Endothelial cell of umbilical vein (primary cell): ENCODE results near the gene ZFP57. TPM values are rescaled to one million over a fixed set of nuclear protein-coding genes. Genes with fewer than 3 reads are reported as not detected.

Experiments
- BruUV-seq: library from RNA; stranded (reverse); fragments of 400-500 nt; replicated peaks from 2 replicates; lab custom pipeline; 2021; lab: Mats Ljungman, UMichigan
- CTCF ChIA-PET: fragments of 300-600, 350-600 bp; sonication (Branson Sonifier 250); formaldehyde crosslinking; loops from one replicate; lab custom pipeline; 2021; ENCODE audit warnings: antibody characterized with exemption, inconsistent platforms; lab: Charles Lee
- POLR2A ChIA-PET: fragments of 300-600, 350-600 bp; sonication (Branson Sonifier 250); formaldehyde crosslinking; loops from one replicate; lab custom pipeline; 2021; ENCODE audit warnings: antibody characterized with exemption, inconsistent platforms; lab: Charles Lee
- DNase-seq: peaks from one replicate; pipeline ENCODE4 v3.0.0-alpha.2; 2011; ENCODE audit warnings: low read depth, low spot score
- FAIRE-seq: peaks from 2 replicates; lab custom pipeline; 2011; peaks lifted over from hg19 to GRCh38; lab: Jason Lieb, UNC
- H2AFZ ChIP-seq: 2 replicates; pipeline ENCODE4 v1.6.0; 2012; ENCODE audit warnings: low read depth, low read length, control low read depth, inconsistent platforms
- H3K27ac ChIP-seq: 2 replicates; pipeline ENCODE4 v1.5.1; 2011; ENCODE audit warnings: low read depth, mild to moderate bottlenecking, control low read depth, low read length, moderate library complexity; ENCODE audit not compliant: insufficient read depth
- H3K27me3 ChIP-seq, 2 experiments: 2 replicates each; pipeline versions ENCODE4 v1.6.0 to v1.6.1; 2011; ENCODE audit warnings: low read length in 2 of 2, mixed read lengths in 1 of 2; ENCODE audit not compliant: control insufficient read depth in 2 of 2, insufficient read depth in 2 of 2
- H3K36me3 ChIP-seq, 2 experiments: 2 replicates in 1 of 2; 3 replicates in 1 of 2; pipeline ENCODE4 v1.5.1; 2011; ENCODE audit warnings: low read length in 2 of 2, mild to moderate bottlenecking in 1 of 2, moderate library complexity in 1 of 2; ENCODE audit not compliant: control insufficient read depth in 2 of 2, insufficient read depth in 2 of 2; ENCODE audit errors: extremely low read depth in 1 of 2
- H3K4me1 ChIP-seq: 3 replicates; pipeline ENCODE4 v1.5.1; 2011; ENCODE audit warnings: mild to moderate bottlenecking, low read length; ENCODE audit not compliant: control insufficient read depth, insufficient read depth; ENCODE audit errors: extremely low read depth
- H3K4me2 ChIP-seq: 2 replicates; pipeline ENCODE4 v1.6.1; 2011; ENCODE audit warnings: low read length, control low read depth, mixed read lengths; ENCODE audit not compliant: insufficient read depth
- H3K4me3 ChIP-seq, 3 experiments: fragments of 200-600 bp in 1 of 3; sonication (generic), shearing (Covaris generic) in 1 of 3; replicated peaks in 1 of 3; 2 replicates each; pipeline ENCODE4 v1.5.1; 2011 to 2016; ENCODE audit warnings: control low read depth in 3 of 3, low read length in 3 of 3, mild to moderate bottlenecking in 2 of 3, inconsistent platforms in 1 of 3, low read depth in 1 of 3, moderate library complexity in 1 of 3; ENCODE audit not compliant: insufficient read depth in 1 of 3
- H3K79me2 ChIP-seq: 2 replicates; pipeline ENCODE4 v1.6.0; 2012; ENCODE audit warnings: low read length, inconsistent platforms; ENCODE audit not compliant: control insufficient read depth, insufficient read depth
- H3K9ac ChIP-seq: replicated peaks from 2 replicates; pipeline ENCODE3; 2011; ENCODE audit warnings: low read length, control low read depth; ENCODE audit not compliant: insufficient read depth; ENCODE audit errors: extremely low read depth
- H3K9me1 ChIP-seq: replicated peaks from 3 replicates; pipeline ENCODE4 v1.6.0; 2011; ENCODE audit warnings: mild to moderate bottlenecking, low read length; ENCODE audit not compliant: control insufficient read depth, insufficient read depth; ENCODE audit errors: extremely low read depth
- H3K9me3 ChIP-seq: replicated peaks from 2 replicates; pipeline ENCODE4 v1.5.1; 2012; ENCODE audit warnings: low read length, inconsistent platforms; ENCODE audit not compliant: control insufficient read depth, insufficient read depth
- H4K20me1 ChIP-seq: replicated peaks from 2 replicates; pipeline ENCODE3; 2011; ENCODE audit warnings: mild to moderate bottlenecking, low read length; ENCODE audit not compliant: control insufficient read depth, insufficient read depth; ENCODE audit errors: extremely low read depth
- CTCF ChIP-seq, 2 donors: IDR thresholded peaks; 1 replicate in 1 of 2; 2 replicates in 1 of 2; pipeline ENCODE4 v1.5.1; 2011; ENCODE audit warnings: low read length in 2 of 2, mild to moderate bottlenecking in 2 of 2, moderate library complexity in 2 of 2, control low read depth in 1 of 2, inconsistent platforms in 1 of 2, low read depth in 1 of 2; ENCODE audit not compliant: insufficient read depth in 1 of 2; ENCODE audit errors: extremely low read depth in 1 of 2
- EZH2 ChIP-seq: IDR thresholded peaks from 2 replicates; pipeline ENCODE4 v1.6.1; 2012; ENCODE audit warnings: borderline replicate concordance, low read depth, mild to moderate bottlenecking, moderate library complexity, low read length, inconsistent platforms; ENCODE audit not compliant: severe bottlenecking
- FOS ChIP-seq: IDR thresholded peaks from 2 replicates; pipeline ENCODE4 v1.6.1; 2011; ENCODE audit warnings: mild to moderate bottlenecking, low read length, moderate library complexity, borderline replicate concordance; ENCODE audit not compliant: insufficient read depth
- GATA2 ChIP-seq: IDR thresholded peaks from 2 replicates; pipeline ENCODE4 v1.7.0; 2011; ENCODE audit warnings: low read depth, mild to moderate bottlenecking, moderate library complexity, mixed read lengths, low read length; ENCODE audit not compliant: insufficient read length, insufficient read depth
- JUN ChIP-seq: IDR thresholded peaks from 2 replicates; pipeline ENCODE4 v1.6.1; 2011; ENCODE audit warnings: borderline replicate concordance, low read depth; ENCODE audit not compliant: insufficient read length, insufficient read depth
- MAX ChIP-seq: IDR thresholded peaks from 2 replicates; pipeline ENCODE4 v1.6.1; 2011; ENCODE audit not compliant: insufficient read depth, insufficient read length
- MYC ChIP-seq: IDR thresholded peaks from one replicate; pipeline ENCODE4 v1.6.1; 2011; ENCODE audit warnings: mild to moderate bottlenecking, low read depth, low read length
- POLR2A ChIP-seq: IDR thresholded peaks from 2 replicates; pipeline ENCODE4 v1.6.1; 2012; ENCODE audit warnings: low read depth, mild to moderate bottlenecking, control low read depth, low read length
- POLR2AphosphoS5 ChIP-seq: IDR thresholded peaks from 2 replicates; pipeline ENCODE4 v1.6.1; 2012; ENCODE audit warnings: low read depth, mild to moderate bottlenecking, control low read depth, low read length, moderate library complexity; ENCODE audit not compliant: insufficient read depth
- dilution Hi-C: fragments of 300-500 bp; cut with MboI; formaldehyde crosslinking; loops from one replicate; pipeline ENCODE4 v1.15.0; 2019; ENCODE audit warnings: low sequenced_read_pairs; ENCODE audit not compliant: extremely low pct_ligation_motif_present
- intact Hi-C: fragments of 100-400 bp; cut with micrococcal nuclease; formaldehyde crosslinking; loops from one replicate; pipeline ENCODE4 v1.10.0; 2022
- polyA plus RNA-seq, 4 experiments: library from polyadenylated mRNA; depleted of rRNA in 3 of 4; stranded (reverse) in 3 of 4; unstranded in 1 of 4; fragments of >200 nt; gene quantifications; 2 replicates each; pipeline versions ENCODE4 v1.2.1 to v1.2.3, GENCODE V29; 2011 to 2012; ENCODE audit warnings: missing spikeins in 1 of 4
- total RNA-seq: library from RNA; stranded (reverse); gene quantifications from 2 replicates; pipeline ENCODE4 v1.2.3, GENCODE V29; 2021

Gene ZFP57
- total and polyA plus RNA-seq, 2 donors (not counting 3 experiments of a cell fraction or from before 2014, with no cell fraction given): 0.07 TPM; not detected in 1

GRCh38 chr6:29730575-29731126 lies 49.7 kb upstream of the ZFP57 start:
- no peaks in the 10 kb centered on the region for H3K36me3 ChIP-seq
- no peaks in the 10 kb centered on the region for H3K4me1 ChIP-seq
- no peak overlapping the region for H3K4me3 ChIP-seq
- CTCF ChIA-PET: no interaction called here
- H4K20me1 ChIP-seq: no peaks in the 10 kb centered on the region
- no peaks in the 10 kb centered on the region for H3K9me3 ChIP-seq
- DNase-seq (no peak), FAIRE-seq (no peak)
- no TSS peak for BruUV-seq
- intact Hi-C loops (loop anchor here (10.0 kb wide), 1 partner anchor 284 kb away; no protein-coding TSS in a partner anchor), dilution Hi-C loops (no loop called here)
- peaks cover 3 to 6% of the 10 kb centered on the region in 2 experiments for H3K27me3 ChIP-seq
- no peak overlapping the region for H3K9ac ChIP-seq
- no peaks in the 10 kb centered on the region for H3K79me2 ChIP-seq
- no peak overlapping the region for H2AFZ ChIP-seq
- TF ChIP-seq GATA2: no peak
- TF ChIP-seq EZH2: no peak
- no peak for TF ChIP-seq FOS
- TF ChIP-seq MAX: no peak
- no peak for TF ChIP-seq POLR2A
- no peak for TF ChIP-seq POLR2AphosphoS5
- H3K27ac ChIP-seq: no peak overlapping the region
- H3K4me2 ChIP-seq: no peak overlapping the region
- POLR2A ChIA-PET: no interaction called here
- no peaks in the 10 kb centered on the region for H3K9me1 ChIP-seq

GRCh38 chr6:29729774-29730328 lies 48.9 kb upstream of the ZFP57 start:
- Histone ChIP-seq H3K9me3 (no peaks in the 10 kb centered on the region), H3K79me2 (no peaks in the 10 kb centered on the region), H3K36me3 (no peaks in the 10 kb centered on the region), H3K27ac (no peak overlapping the region), H3K27me3 (peaks cover 4 to 6% of the 10 kb centered on the region in 2 experiments), H3K4me1 (no peaks in the 10 kb centered on the region), H3K9ac (no peak overlapping the region), H3K4me2 (no peak overlapping the region), H3K9me1 (no peaks in the 10 kb centered on the region), H2AFZ (no peak overlapping the region), H4K20me1 (no peaks in the 10 kb centered on the region), H3K4me3 (no peak overlapping the region)
- no TSS peak for BruUV-seq
- no peak for FAIRE-seq
- ChIA-PET CTCF (no interaction called here), POLR2A (no interaction called here)
- TF ChIP-seq MAX (no peak), POLR2A (no peak), GATA2 (no peak), MYC (no peak), FOS (no peak), CTCF (IDR thresholded peaks at IDR 0.05; ENCODE audit: extremely low read depth in 1 of 2, insufficient read depth in 1 of 2, low read depth in 1 of 2, low read length in 2 of 2) (no peak), EZH2 (no peak), JUN (no peak), POLR2AphosphoS5 (no peak)
- intact Hi-C loops: loop anchor here (10.0 kb wide), 1 partner anchor 285 kb away; no protein-coding TSS in a partner anchor
- dilution Hi-C loops: no loop called here
- DNase-seq: no peak
